ENCODE results near the gene NANOS2.

- TF ChIP-seq CTCF (IDR thresholded peaks at IDR 0.05) (no peak), ZFX (IDR thresholded peaks at IDR 0.05; ENCODE audit: borderline replicate concordance) (no peak)
Measured at GRCh38 chr19:45906221-45906620, 8.4 kb downstream of the NANOS2 start.

Measured in 22Rv1 (cell line).